Activated CD4-positive, CD25-positive, alpha-beta regulatory T cell treated with anti-CD3 and anti-CD28 coated beads, Interleukin-2, amount 50 U/mL, for 16 hours (primary cell): ENCODE measurements around the gene C9orf152.

Experiments used
- DNase-seq: peaks from one replicate; pipeline ENCODE4 v3.0.0-alpha.2; 2020; ENCODE audit warnings: low read depth, low spot score

Gene C9orf152

DNA sequence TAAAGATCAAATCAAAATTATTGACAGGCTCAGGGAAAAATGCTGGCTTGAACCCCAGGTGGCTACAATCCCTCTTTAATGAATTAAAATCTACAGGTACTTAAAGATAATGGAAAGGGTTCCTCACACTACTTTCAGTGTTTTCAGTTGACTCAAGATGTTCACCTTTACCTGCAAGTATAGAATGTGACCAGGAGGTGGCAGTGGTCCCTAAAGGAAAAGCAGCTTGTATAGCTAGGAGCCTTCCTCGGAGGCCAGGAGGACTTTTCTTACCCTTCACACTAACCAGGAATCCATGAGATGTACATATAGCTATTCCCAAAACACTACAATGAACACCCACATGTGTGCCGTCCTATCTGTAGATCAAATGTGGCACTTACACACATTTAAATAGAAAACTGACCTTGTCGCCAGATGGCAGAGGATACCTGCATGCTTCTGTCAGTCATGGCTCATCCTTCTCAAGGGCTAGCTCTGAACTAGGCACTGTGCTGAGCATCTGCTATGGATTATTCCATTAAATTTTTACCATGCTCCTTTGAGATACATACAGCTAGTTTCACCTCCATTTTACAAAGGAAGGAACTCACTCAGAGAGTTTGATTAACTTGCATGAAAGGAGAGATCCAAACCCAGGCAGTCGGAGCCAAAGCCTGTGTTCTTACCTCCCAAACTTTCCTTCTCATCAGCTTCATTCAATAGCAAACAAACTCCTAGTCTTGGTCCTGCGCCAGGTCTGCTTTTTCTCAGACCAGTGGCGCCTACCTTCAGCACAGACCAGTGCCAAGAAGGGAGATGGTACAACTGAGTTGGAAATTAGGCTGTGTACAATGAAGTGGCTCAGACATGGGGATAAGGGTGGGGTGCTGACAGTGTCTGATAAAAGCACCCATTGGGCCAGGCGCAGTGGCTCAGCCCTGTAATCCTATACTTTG lies 24.5 kb downstream of the C9orf152 start:
- peak; percentile 1 for DNase-seq

DNA sequence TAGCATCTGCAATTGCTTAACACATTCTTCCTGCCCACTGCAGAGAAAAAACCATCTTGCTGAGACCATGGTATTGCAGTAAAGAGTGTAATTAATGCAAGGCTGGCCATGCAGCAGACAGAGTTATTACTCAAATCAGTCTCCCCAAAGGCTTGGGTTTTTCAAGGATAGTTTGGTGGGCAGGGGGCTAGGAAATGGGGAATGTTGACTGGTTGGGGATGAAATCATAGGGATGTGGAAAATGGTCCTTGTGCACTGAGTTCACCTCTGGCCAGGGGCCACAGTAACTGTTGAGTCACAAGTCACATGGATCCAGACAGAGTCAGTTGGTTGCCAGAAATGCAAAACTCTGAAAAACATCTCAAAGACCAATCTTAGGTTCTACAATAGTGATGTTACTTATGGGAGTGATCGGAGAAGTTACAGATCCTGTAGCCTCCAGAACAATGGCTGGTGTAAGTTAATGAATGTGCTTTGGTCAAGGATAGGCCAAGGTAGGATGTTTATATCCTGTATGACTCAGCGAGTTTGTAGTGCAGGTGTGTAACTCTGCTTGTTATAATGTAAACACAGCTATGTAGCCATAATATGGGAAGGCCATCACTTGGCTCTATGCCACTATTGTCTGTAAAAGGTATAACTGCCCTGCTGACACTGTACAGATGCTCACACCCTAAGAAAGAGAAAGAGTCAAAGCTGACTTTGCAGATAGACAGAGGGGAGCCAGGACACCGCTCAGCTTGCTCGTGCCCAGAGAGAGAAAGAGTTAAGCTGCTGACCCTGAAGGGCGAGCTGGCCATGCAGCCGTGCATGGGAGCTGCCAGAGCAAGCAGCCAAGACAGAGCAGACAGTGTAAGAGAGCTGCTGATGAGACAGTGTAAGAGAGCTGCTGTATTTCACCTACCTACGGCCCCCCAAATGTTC lies 27.2 kb downstream of the C9orf152 start:
- DNase-seq = no peak

DNA sequence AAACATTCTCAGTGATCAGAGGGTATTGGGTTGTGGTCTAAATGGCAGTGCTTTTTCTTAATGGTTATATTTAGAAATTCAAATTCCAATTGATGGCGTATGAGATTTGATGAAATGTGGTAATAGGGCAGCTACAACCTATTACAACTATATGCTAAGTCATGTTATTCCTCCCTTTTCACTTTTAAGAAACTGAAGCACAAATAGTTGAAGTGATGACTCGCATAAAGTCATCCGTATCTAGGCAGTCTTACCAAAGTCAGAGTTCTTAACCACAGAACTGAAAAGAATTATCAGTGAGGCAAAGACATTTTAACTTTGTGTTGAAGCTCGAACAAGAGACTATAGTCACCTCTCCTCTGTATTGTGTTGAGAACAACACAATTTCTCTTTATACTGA lies 28.2 kb downstream of the C9orf152 start:
- no peak for DNase-seq

DNA sequence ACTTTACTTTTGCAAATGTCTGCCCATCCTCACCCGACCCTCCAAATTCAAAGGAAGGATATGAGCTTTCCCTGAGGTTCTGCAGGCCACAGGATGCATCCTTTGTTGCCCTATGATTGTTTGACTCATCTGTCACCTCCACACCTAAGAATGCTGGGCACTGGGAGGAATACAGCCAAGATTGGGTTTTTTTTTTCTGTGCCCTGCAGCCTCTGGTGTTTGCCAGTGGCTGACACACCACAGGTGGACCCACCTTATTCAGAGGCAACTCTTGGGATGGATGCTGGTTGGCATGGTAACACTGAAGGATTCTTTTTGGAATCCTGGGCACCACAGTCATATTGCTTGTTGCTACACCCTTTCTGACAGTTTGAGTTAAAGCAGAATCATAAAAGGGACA lies 29.7 kb downstream of the C9orf152 start:
- no peak for DNase-seq

DNA sequence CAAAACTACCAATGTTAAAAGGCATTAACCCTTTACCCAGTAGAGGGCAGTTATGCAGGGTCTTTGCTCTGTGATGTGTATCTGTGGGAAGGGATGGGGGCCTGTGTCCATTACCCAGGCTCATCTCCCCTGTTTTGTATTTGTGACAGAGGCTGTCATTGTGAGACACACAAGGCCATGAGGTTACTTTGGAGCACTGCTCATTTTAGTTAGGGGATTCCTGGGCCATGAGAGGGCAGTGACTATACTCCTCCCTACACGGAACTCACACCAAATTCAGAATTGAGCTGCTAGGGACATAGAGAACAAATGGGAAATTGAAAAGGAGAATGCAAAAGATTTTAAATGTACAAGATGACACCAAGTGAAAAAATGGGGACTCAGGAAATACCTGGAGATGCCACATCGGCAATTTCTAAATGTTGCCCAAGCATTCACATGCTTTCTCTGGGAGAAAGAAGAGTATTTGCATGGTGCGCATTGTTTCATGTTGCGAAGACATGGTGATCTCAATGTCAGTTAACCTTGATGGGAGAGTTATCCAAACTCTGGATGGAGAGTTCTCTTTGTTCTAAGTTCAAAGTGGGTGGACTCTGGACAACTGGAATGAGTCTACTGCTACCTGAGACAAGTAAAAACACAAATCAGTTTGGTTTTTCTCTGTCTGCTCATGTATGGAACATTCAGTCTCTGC lies 32.5 kb downstream of the C9orf152 start:
- no peak for DNase-seq

DNA sequence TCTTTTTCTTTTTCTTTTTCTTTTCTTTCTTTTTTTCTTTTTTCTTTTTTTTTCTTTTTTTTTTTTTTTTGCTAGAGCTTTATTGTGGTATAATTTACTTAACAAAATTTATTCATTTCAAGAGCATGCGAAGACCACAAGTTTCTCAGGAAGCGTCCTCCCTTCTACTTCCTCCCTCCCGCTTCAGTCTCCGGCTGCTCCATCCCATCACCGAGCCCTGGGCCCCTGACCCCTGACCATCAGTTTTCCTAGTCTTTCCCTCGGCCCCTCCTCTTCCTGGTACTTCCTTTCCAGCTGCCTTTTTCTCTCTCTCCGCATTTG lies 34.7 kb downstream of the C9orf152 start:
- no peak for DNase-seq

DNA sequence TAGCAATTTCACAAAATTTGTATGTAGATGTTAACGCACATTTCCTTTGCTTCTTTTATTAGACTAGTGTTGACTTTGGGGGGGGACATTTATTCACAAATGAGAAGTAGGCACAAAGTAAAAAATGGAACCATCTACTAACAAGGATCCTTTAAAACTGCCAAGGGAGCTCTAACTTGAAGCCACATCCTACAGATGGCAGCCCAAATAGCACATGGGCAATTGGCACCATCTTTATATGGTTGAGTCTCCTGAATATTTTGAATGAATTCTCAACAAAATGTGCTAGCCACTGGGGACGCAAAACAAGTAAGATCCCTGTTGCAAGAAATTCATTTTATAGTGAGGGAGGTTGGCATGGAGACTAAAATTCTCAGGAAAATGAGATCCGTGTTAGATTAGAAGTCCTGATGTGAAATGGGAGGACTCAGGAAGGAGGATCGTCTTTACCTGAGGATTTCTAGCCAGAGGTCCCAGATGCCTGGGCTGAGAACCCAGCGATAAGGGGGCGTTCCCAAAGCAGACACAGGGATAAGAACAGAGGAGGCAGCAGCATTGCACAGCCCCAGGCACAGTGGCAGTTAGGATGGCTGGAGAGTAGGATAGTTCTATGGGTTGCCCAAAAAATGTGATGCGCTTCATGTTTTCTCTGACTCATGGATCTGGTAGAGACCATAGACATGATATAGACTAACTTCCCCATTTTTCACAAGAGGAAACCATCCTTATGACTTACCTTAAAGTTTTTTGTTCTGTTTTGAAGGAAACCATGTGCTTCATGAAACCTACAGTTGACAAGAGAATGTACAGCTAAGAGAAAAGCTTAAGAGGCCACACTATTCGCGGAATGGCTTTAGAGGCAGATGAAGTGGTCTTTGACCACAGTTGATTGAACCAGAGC lies 37.4 kb downstream of the C9orf152 start:
- DNase-seq = no peak

DNA sequence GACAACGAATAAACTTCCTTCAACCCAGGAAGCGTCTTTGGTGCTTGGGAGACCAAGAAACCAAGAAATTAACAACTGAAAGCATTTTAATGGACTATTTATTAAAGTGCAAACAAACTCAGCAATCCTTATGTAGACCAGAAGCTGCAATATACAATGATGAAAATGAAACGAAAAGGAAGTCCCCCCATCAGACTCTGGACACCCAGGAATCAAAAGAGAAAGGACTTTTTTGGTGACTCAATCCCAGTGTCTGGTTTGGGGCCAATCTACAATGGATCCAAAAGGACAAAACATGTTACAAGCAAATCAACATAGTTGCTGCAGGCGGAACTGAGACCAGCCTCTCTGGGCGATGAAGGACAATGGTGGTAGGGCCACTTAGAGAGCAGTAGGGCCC lies 39.5 kb downstream of the C9orf152 start:
- no peak for DNase-seq

DNA sequence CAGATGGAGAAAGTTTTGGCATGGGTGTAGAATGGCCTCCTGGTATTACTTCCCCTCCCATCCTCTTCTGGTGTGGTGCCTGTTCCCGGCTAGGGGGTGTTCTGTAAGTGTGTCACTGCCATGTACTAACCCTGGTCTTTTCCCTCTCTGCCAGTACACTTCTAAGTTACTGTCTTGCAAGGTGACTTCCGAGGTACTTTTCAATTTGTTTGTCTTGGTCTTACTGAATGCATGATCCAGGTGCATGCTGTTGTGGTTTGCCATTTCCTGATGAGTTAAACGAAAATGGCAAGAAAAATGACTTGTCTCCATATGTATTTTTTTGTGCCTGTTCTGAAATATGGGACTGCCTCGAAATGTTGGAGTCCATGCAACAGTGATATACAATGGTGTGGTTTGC lies 46.0 kb downstream of the C9orf152 start:
- DNase-seq = no peak

DNA sequence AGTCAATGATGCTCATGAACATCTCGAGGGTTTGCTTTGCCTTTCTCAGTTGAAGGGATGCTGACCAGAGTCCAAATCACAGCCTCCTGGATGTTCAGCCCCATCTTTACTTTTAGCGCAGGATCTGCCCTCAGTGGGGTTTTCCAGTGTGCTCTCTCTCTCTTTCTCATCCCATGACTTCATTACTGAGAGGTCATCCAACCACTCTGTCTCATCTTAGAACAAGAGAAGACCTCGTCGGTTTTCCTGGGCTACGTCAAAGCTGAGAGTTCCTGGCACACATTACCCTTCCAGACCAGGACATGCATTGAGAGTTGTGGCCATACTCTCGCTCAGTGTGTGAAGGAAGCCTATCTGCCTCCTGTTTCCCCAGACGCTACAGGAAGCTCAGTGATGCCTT lies 47.3 kb downstream of the C9orf152 start:
- DNase-seq = no peak

DNA sequence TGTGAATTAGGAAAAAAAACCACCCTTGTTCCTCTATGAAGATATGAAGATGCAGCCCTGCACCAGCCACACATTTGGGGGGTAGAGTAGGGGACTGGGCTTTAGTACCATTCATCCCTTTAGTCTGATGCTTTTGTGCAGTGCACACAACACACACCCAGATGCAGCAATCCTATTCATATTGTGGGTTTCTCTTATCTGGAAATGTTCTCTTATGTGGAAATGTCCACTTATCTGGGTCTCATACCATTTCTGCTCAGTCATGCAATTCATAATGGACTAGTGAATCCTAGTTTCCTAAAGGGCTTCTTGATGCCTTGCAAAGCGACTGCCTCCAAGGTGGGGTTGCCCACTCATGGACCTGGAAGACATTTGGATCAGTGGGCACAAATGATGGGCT lies 47.8 kb downstream of the C9orf152 start:
- no peak for DNase-seq

DNA sequence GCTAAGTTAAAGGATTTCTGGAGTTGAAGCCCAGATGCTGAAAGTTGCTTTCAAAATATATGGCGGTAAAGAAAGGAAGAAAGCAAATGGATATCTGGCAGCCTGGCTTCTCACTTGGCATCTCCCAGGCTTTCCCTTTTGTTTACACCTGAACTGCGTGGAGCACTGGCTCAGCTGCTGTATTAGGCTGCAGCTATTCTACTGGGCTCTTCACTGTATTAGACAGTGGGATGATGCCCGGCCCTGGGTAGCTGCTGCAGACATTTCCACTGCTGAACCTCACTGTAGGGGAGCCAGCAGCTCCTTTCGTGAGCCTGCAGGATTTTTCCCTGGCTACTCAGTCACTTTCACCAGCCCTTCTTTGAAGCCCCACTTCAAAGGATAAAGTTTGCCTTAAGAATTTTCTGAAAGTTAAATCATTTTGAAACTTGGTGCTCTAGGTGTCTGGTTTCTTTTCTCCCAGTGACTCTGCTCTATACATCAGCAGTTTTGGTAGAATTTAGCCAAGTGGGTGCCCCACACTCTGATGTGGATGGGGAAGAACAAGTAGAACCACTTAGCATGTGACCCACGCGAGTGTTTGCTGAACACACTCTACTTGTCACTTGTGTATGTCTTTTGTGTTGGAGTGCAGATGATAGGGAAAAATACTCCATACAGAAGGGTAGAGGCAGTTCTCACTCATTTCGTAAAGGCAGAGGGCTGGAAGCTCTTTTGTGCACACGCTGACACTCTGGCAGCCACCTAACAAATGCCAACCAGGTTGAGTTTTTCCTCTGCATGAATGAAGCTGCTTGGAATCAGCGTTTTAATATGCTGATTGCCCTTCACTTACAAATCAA lies 49.9 kb downstream of the C9orf152 start:
- DNase-seq = no peak

DNA sequence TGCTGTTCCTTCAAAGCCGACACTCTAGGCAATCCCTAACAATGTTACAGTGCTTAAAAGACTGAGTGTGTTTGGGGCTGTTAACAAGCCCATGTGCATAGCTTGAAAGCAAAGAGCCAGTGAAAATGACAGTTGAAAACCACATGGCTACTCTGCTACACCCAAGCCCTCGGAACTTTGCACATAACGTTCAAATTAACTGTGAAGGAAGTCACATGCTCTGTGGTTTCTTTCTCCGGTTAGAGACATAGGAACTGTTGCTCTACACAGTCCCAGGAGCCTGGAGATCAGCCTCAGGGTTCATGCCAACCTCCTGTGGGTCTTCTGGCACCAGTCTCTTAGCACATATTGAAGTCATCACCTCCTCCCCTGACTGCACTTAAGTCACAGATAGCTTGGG lies 51.1 kb downstream of the C9orf152 start:
- peak; percentile 1 for DNase-seq

DNA sequence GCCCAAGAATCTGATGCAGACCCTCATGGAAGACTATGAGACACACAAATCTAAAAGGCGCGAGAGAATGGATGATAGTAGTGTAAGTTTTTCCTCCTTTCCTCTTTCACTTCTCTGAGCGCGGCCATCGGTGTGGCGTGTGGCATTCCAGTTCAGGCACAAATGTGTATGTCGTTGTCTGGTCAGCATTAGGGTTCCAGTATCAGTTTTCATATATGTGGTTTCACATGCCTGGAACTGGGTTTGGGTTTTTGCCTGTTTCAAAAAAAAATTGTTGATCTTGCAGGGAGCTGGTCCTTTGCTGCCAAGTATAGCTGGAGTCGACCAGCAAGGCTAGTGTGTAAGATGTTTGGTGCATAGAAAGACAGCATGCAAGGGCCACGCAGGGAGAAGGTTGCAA lies 51.5 kb downstream of the C9orf152 start:
- DNase-seq = no peak

DNA sequence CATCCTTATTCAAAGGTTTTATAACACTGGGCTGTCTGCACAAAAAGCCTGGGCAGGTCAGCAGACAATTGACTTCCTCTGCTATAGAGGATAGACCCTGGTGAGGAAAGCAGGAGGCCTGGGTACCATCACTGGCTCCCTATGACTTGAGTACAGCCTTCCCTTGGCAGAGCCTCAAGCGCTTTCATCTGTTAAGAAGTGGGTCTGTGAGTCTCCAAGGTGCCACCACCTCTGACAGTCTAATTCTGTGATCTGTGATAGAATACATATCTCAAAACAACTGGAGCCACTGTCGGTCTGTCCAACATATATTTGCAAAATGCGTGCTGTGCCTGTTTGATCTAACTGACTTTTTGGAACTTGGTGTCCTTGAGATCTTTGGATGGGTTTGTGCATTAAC lies 52.2 kb downstream of the C9orf152 start:
- DNase-seq = no peak

DNA sequence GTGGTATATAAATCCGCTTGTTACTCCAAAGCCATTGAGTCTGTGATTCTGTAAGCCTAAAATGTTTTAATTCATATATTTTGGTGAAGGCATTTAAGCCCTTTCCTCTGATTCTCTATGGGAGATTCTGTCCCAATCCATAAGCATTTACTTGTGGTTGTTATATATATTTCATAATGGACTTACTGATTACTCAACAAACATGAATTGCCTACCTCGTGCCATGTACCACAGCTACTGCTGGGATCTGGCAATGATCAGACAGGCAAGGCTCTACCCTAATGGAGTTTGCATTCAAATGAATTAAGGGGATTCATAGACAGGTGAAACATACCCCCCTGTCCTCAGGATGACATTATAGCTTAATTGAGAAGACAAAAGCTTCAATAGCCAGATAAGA lies 54.5 kb downstream of the C9orf152 start:
- no peak for DNase-seq

DNA sequence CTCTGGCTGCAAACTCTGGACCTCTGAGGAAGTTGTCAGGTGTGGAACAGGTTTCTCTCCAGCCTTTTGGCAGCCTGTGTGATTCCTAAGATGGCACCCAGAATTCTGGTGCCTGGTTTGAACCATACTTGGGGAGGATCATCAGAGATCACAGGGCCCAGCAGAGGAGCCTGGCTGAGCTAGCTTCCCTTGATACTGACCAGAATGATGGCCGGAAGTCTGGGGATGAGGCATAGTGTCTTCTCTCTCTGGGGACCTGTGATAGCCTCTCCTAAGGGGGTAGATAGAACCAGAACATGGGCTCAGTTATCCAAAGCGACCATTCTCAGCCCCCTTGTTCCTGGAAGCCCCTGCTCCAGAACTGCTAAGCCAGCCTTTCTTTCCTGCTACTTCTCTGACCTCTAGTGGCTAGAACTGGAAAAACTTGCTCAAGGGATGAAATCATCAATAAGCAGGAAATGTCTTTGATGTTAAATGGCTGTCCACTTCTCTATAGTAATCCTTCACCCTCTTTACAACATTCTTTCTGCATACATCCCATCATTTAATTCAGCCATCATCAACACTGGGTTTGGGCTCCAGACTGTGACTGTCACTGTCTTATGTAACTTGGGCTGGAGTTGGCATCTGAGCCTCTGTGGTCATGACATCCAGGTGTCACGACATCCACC lies 55.1 kb downstream of the C9orf152 start:
- no peak for DNase-seq
